Activated CD4-positive, alpha-beta T cell treated with anti-CD3 and anti-CD28 coated beads, Interleukin-2, amount 10 ng/mL, durations not matched to agents 24 days and 14 days (primary cell): ENCODE results near the gene C6orf47. TPM values are rescaled to one million over a fixed set of nuclear protein-coding genes. Genes with fewer than 3 reads are reported as not detected.

Experiments used
- DNase-seq: peaks from one replicate; pipeline ENCODE4 v3.0.0; 2022
- H3K27ac Mint-ChIP-seq: one replicate; pipeline ENCODE4 v1.8.0; 2022; ENCODE audit warnings: mild to moderate bottlenecking, mixed read lengths
- H3K27me3 Mint-ChIP-seq: one replicate; pipeline ENCODE4 v1.8.0; 2022; ENCODE audit warnings: mixed read lengths
- H3K36me3 Mint-ChIP-seq: one replicate; pipeline ENCODE4 v1.8.0; 2022; ENCODE audit warnings: low read depth, mild to moderate bottlenecking, mixed read lengths
- H3K4me1 Mint-ChIP-seq: one replicate; pipeline ENCODE4 v1.8.0; 2021; ENCODE audit warnings: mixed read lengths
- H3K4me3 Mint-ChIP-seq: one replicate; pipeline ENCODE4 v1.8.0; 2022; ENCODE audit warnings: mild to moderate bottlenecking, moderate library complexity, mixed read lengths
- H3K9me3 Mint-ChIP-seq: one replicate; pipeline ENCODE4 v1.8.0; 2021; ENCODE audit warnings: mixed read lengths
- intact Hi-C: fragments of 100-400 bp; cut with micrococcal nuclease; formaldehyde crosslinking; loops from one replicate; pipeline ENCODE4 v1.15.1; 2023
- total RNA-seq: library from RNA; stranded (reverse); gene quantifications from 2 replicates; pipeline ENCODE4 v1.2.3, GENCODE V29; 2022

C6orf47 gene
- total RNA-seq, 1 donor from 2014 or later, result 16.8 TPM

DNA sequence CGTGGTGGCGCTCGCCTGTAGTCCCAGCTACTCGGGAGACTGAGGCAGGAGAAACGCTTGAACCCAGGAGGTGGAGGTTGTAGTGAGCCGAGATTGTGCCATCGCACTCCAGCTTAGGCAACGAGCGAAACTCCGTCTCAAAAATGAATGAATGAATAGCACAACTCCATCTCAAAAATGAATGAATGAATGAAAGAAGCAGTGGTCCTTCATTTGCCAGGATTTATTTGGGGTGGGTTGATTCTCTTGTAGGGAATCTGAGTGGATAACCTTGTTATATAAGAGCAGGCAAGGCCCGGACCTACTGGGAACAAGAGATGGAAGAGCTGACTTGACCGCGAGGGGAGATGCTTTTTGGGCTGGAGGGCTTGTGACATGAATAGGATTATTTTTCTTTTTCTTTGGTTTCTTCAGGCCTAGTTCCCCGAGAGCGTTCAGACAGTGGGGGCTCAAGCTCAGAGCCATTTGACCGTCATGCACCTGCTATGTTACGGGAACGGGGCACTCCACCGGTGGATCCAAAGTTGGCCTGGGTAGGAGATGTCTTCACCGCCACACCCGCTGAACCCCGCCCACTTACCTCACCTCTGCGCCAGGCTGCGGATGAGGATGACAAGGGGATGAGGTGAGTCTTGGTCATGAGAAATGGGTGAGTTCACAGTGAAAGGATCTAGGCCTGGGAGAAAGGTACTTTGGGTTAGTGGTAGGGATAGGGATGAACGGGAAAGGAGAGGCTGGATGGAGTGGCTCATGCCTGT, 30.2 kb downstream of the C6orf47 start:
- peak overlapping the region; percentile 60 for H3K27ac Mint-ChIP-seq
- no peaks in the 10 kb centered on the region for H3K9me3 Mint-ChIP-seq

DNA sequence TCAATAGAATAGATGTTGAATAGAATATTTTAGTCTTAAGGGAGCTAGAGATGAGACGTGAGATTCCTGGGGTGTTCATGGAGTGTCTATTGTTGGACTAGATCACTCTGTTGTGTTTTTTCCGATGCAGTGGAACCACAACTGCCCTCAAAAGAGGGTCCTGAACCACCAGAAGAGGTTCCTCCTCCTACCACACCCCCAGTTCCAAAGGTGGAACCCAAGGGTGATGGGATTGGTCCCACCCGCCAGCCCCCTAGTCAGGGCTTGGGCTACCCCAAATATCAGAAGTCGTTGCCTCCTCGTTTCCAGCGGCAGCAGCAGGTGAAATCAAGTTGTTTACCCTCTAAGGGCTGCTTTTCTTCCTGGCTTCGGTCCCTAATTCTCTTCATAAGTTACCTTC, 31.6 kb downstream of the C6orf47 start:
- peaks cover 79% of the 10 kb centered on the region for H3K36me3 Mint-ChIP-seq
- H3K4me1 Mint-ChIP-seq, result peaks cover 14% of the 10 kb centered on the region
- no peaks in the 10 kb centered on the region for H3K27me3 Mint-ChIP-seq
- intact Hi-C loops, result no loop called here
- no peak overlapping the region for H3K4me3 Mint-ChIP-seq
- no peak for DNase-seq
- no peaks in the 10 kb centered on the region for H3K9me3 Mint-ChIP-seq
- no peak overlapping the region for H3K27ac Mint-ChIP-seq

More for the DNA sequence above, 30.2 kb downstream of the C6orf47 start:
- Mint-ChIP-seq H3K4me3 (no peak overlapping the region), H3K27me3 (no peaks in the 10 kb centered on the region), H3K36me3 (peaks cover 78% of the 10 kb centered on the region), H3K4me1 (peaks cover 15% of the 10 kb centered on the region)
- intact Hi-C loops, result no loop called here
- no peak for DNase-seq

DNA sequence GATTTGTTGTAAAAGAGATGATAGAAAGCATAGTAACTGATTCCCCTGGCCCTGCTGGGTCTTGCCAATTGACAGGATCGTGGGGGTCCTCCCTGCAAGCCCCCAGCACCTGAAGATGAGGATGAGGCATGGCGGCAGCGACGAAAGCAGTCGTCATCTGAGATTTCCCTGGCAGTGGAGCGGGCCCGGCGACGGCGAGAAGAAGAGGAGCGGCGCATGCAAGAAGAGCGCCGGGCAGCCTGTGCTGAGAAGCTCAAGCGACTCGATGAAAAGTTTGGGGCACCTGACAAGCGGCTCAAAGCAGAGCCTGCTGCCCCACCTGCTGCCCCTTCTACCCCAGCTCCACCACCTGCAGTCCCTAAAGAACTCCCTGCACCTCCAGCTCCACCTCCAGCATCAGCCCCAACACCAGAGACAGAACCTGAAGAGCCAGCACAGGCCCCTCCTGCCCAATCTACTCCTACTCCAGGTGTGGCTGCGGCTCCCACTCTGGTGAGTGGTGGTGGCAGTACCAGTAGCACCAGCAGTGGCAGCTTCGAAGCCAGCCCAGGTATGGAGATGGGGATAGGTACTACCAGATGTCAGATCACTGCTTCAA, 32.8 kb downstream of the C6orf47 start:
- no peak overlapping the region for H3K27ac Mint-ChIP-seq
- H3K4me1 Mint-ChIP-seq, result peaks cover 17% of the 10 kb centered on the region
- no peak for DNase-seq
- peaks cover 83% of the 10 kb centered on the region for H3K36me3 Mint-ChIP-seq
- no peaks in the 10 kb centered on the region for H3K9me3 Mint-ChIP-seq
- no peak overlapping the region for H3K4me3 Mint-ChIP-seq
- H3K27me3 Mint-ChIP-seq, result no peaks in the 10 kb centered on the region
- intact Hi-C loops, result no loop called here

DNA sequence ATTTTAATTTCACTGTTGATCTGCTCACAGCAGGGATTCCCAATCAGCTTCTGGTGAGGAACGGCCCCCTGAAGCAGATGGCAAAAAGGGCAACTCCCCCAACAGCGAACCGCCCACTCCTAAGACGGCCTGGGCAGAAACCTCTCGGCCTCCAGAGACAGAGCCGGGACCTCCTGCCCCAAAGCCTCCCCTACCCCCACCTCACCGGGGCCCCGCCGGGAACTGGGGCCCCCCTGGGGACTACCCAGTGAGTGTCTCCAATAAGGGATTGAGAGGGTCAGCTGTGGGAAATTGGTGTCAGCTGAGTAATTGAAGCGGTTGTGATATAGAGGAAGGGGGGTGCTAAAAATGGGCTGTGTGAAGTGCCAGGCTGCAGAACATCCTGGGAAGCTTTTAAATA, 33.6 kb downstream of the C6orf47 start:
- DNase-seq, result no peak
- H3K4me1 Mint-ChIP-seq, result peaks cover 26% of the 10 kb centered on the region
- peaks cover 87% of the 10 kb centered on the region for H3K36me3 Mint-ChIP-seq
- no peaks in the 10 kb centered on the region for H3K27me3 Mint-ChIP-seq
- no peak overlapping the region for H3K27ac Mint-ChIP-seq
- no peak overlapping the region for H3K4me3 Mint-ChIP-seq
- intact Hi-C loops, result no loop called here
- no peaks in the 10 kb centered on the region for H3K9me3 Mint-ChIP-seq

DNA sequence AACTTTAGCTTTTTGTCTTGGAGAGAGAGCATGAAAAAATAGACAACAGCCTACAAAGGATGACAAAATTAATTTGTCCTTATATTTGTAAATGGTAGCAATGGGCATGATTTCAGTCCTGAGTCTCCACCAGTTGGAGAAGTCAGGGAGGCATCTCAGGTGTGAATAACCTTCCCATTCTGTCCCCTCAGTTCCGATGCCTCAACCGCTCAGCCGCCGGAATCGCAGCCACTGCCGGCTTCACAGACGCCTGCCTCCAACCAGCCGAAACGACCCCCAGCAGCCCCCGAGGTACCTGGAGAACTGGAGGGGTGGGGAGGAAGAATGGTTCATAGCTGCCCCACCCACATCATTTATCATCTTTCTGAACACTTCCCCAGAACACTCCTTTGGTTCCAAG, 36.5 kb downstream of the C6orf47 start:
- intact Hi-C loops, result no loop called here
- Mint-ChIP-seq H3K36me3 (peaks cover 75% of the 10 kb centered on the region), H3K27ac (no peak overlapping the region)

DNA sequence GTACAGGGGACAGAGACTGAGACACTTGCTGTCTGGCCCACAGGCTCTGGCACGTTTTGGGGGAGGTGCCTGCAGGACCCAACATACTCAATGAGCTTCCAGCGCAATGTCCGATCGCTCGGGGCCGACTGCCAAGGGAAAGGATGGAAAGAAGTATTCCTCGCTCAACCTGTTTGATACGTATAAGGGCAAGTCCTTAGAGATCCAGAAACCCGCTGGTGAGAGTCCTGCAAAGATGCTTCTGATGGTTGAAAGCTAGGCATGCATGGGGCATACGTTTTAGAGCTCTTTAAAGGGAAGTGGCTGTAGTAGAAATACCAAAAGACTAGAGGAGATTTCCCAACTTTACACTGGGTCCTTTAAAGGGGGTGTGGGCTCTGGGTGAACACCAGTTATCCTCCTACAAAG, 37.9 kb downstream of the C6orf47 start:
- Mint-ChIP-seq H3K9me3 (no peaks in the 10 kb centered on the region), H3K27me3 (no peaks in the 10 kb centered on the region), H3K4me1 (peaks cover 35% of the 10 kb centered on the region), H3K27ac (peak overlapping the region; percentile 87), H3K4me3 (peak overlapping the region; percentile 90), H3K36me3 (peaks cover 68% of the 10 kb centered on the region)
- DNase-seq, result no peak
- intact Hi-C loops, result no loop called here

More for the DNA sequence above, 36.5 kb downstream of the C6orf47 start:
- Mint-ChIP-seq H3K27me3 (no peaks in the 10 kb centered on the region), H3K9me3 (no peaks in the 10 kb centered on the region), H3K4me3 (no peak overlapping the region), H3K4me1 (peaks cover 33% of the 10 kb centered on the region)
- no peak for DNase-seq

DNA sequence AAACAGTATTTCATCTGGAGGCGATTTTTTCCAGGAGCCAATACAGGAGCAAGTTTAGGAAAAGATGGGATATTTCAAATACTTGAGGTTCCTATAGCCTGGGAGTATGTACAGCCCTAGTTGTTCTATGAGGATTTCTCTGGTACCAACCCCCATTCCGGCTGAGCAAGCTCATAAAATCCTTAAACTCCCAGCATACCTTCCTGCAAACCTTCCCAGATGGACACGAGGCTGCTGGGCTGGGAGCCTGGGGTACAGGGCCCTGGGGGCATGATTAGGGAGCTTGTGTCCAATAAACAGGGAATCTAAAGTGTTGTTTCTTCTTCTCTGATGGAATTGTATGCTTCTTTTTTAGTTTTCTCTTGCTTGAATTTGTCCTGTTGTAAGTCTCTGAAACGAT, 38.6 kb downstream of the C6orf47 start:
- intact Hi-C loops, result loop anchor here (2.0 kb wide), 2 partner anchors 41 to 117 kb away; no protein-coding TSS in a partner anchor
- H3K27me3 Mint-ChIP-seq, result no peaks in the 10 kb centered on the region
- H3K9me3 Mint-ChIP-seq, result no peaks in the 10 kb centered on the region
- H3K27ac Mint-ChIP-seq, result peak overlapping the region; percentile 87
- peaks cover 30% of the 10 kb centered on the region for H3K4me1 Mint-ChIP-seq
- DNase-seq, result no peak
- peaks cover 63% of the 10 kb centered on the region for H3K36me3 Mint-ChIP-seq
- H3K4me3 Mint-ChIP-seq, result peak overlapping the region; percentile 90

DNA sequence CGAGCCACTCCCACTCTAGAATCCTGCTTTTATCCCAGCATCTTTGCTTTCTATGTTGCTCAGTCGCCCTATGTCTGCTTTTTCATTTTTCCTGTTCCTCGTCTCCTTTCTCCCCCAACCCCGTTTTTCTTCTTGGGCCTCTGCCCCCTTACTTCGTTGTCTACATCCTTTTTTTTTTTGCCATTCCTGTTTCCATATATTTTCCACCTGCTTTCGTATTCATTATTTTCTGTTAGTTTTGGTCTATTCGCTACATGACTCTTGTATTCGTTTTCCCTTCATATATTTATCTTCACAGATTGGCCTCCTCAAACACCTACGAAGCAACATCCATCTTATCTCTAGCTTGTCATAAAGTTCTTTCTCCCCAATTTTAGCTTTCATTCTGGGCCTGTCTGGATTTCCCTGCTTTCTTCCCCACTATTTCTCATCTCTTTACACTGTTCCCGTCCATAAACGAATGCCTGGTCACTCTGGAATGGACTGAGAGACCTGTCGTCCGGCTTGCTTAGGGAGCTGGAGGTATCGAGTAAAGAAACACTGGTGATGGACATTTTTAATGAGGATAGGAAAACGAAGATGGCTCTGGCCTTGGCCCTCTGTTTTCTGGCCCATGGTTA, 39.1 kb downstream of the C6orf47 start:
- Mint-ChIP-seq H3K27me3 (no peaks in the 10 kb centered on the region), H3K9me3 (no peaks in the 10 kb centered on the region), H3K4me1 (peaks cover 34% of the 10 kb centered on the region), H3K4me3 (peak overlapping the region; percentile 90), H3K36me3 (peaks cover 66% of the 10 kb centered on the region), H3K27ac (peak overlapping the region; percentile 87)
- DNase-seq, result no peak
- intact Hi-C loops, result loop anchor here (2.0 kb wide), 2 partner anchors 41 to 117 kb away; no protein-coding TSS in a partner anchor

DNA sequence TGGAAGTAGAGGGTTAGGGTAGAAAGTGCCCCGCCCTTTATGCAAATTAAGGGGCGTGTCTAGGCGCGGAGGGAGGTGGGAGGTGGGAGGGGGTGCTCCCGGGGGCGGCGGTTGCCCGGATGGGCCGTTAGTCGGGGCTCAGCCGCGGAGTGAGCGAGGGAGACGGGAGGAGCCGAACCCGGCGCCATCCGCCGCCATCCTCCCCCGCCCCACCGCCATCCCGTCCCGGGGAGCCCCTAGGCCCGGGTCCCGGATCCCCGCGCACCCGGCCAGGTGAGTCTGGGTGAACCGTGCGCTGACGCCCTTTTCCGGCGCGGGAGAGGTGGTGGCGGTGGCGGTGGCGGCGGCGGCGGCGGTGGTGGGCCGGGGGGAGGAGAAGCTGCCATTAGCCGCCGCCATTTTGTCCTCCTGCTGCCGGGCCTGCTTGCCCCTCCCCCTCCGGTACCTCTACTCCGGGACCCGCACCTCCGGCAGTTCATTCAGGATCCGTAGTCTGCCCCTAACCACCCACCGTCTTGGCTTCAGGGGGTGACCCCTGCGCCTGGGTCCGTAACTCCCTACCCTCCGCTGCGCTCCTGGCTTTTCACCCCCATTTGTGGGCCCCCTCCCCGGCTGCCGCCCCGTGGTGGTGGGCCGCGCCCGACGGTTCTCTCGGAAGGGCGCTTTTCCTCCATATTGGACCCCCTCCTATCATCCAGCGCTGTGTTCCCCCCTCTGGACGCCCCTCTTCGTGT, 39.8 kb downstream of the C6orf47 start, which contains the start of gene PRRC2A:
Gene PRRC2A (plus strand): TSS at position 130 of the 734 bp plus-strand sequence. CDS start 2,075 bp downstream, outside the sequence.
- Mint-ChIP-seq H3K27ac (peak within 1 kb of the TSS; percentile 95), H3K4me1 (peaks cover 39% of the 10 kb centered on the region)
- peak; percentile 93 for DNase-seq

DNA sequence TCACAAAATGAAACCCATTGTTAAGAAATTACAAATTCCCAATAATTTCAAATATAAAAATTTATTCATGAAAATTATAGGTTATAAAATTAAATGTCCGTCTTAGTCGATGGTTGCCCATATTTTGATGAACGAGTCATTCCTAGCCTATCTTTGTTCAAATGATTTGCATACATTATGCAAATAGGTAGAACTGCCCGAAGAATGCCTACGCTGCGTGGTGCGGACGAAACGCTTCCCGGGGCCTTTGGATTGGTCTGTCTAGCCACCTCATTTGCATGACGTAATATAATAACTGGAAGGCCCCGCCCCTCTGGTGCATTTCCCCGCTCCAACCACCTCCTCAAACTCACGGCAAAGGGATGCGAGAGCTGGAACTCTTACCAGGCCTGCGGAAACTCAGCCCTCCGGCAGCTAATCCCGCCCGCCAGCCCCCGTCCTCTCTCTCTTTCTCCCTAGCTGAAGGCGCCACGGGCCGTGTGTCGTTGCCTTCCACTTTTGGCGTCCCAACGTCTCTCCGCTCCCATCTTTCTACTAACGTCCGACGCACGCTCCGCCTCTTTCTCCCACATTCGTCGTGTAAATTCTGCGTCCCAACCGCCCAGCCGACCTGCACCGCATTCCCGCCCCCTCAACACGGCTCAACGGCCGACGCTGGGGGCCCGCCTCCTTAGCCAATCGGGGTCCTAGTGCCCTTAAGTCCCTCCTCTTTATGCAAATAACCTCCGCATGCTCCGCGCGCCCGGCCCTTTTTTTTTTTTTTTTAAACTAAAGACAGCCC, 40.6 kb downstream of the C6orf47 start:
- no peaks in the 10 kb centered on the region for H3K27me3 Mint-ChIP-seq
- H3K36me3 Mint-ChIP-seq, result peaks cover 53% of the 10 kb centered on the region
- peak; percentile 99 for DNase-seq
- H3K4me1 Mint-ChIP-seq, result peaks cover 46% of the 10 kb centered on the region
- intact Hi-C loops, result loop anchor here (1.0 to 2.0 kb wide), 8 partner anchors 32 to 423 kb away; partner anchors contain the start of genes BAG6, DDX39B and NFKBIL1
- H3K9me3 Mint-ChIP-seq, result no peaks in the 10 kb centered on the region
- H3K4me3 Mint-ChIP-seq, result peak overlapping the region; percentile 90
- H3K27ac Mint-ChIP-seq, result peak overlapping the region; percentile 95

More for the DNA sequence above, 39.8 kb downstream of the C6orf47 start, which contains the start of gene PRRC2A:
- H3K36me3 Mint-ChIP-seq, result peaks cover 60% of the 10 kb centered on the region
- H3K27me3 Mint-ChIP-seq, result no peaks in the 10 kb centered on the region
- no peaks in the 10 kb centered on the region for H3K9me3 Mint-ChIP-seq
- peak within 1 kb of the TSS; percentile 90 for H3K4me3 Mint-ChIP-seq
- intact Hi-C loops, result loop anchor here (1.0 to 2.0 kb wide), 8 partner anchors 32 to 423 kb away; partner anchors contain the start of genes BAG6, DDX39B and NFKBIL1

DNA sequence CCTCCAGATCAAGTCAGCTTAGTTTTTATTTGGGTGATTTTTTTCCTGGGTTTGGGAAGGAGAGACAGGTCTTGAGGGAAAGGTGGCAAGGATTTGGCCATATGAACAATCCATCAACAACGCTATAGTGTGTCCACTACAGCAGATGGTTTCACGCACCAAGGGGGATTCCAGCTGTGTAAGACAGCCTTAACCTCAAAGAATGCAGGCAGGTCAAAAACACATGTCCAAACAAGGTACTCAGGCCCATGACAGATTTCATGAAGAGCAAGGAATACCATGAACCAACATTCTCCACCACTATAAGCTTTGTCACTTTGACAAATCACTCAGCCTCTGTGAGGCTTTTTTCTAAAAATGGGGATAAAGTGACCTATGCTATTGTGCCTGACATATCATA, 43.6 kb downstream of the C6orf47 start:
- Mint-ChIP-seq H3K27ac (peak overlapping the region; percentile 96), H3K4me3 (peak overlapping the region; percentile 94)

DNA sequence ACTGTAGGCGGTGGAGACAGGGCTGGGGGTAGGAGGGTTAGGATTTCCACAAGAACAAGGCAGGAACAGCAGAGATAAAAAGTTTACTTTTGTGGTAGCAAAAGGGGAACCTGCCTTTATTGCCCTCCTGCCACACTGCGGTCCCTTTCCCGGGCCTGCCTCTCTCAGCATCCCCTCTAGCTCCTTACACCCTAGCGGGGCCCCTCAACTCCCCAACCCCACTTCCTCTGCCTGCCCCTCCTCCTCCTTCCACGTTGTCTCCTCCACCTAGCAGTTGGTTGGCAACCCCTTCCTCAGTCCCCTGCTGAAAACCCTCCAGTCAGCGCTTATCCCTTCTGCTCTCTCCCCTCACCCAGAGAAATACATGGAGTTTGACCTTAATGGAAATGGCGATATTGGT, 44.8 kb downstream of the C6orf47 start:
- intact Hi-C loops, result no loop called here
- Mint-ChIP-seq H3K27me3 (no peaks in the 10 kb centered on the region), H3K36me3 (peaks cover 17% of the 10 kb centered on the region), H3K4me3 (peak overlapping the region; percentile 94), H3K4me1 (peaks cover 32% of the 10 kb centered on the region), H3K9me3 (no peaks in the 10 kb centered on the region), H3K27ac (peak overlapping the region; percentile 96)
- DNase-seq, result peak; percentile 80

More for the DNA sequence above, 43.6 kb downstream of the C6orf47 start:
- H3K4me1 Mint-ChIP-seq, result peaks cover 38% of the 10 kb centered on the region
- no peaks in the 10 kb centered on the region for H3K9me3 Mint-ChIP-seq
- no peaks in the 10 kb centered on the region for H3K27me3 Mint-ChIP-seq
- no peak for DNase-seq
- intact Hi-C loops, result no loop called here
- H3K36me3 Mint-ChIP-seq, result peaks cover 27% of the 10 kb centered on the region
